Loucy (cell line): ENCODE data around the gene PLEKHG5.

Experiments
- H2AFZ ChIP-seq: fragments of 200-600 bp; sonication (generic); 2 replicates; pipeline ENCODE4 v1.6.0; 2016; ENCODE audit warnings: antibody characterized with exemption, mild to moderate bottlenecking, low read length, moderate library complexity
- H3F3A ChIP-seq: fragments of 200-600 bp; 2 replicates; pipeline ENCODE4 v1.6.0; 2016; ENCODE audit warnings: antibody characterized with exemption, low read depth, mild to moderate bottlenecking
- H3K27me3 ChIP-seq: fragments of 200-600 bp; sonication (generic); 2 replicates; pipeline ENCODE4 v1.6.1; 2014; ENCODE audit warnings: low read length, mild to moderate bottlenecking; ENCODE audit not compliant: insufficient read depth, poor library complexity, severe bottlenecking
- H3K36me3 ChIP-seq: fragments of 200-600 bp; sonication (generic); 2 replicates; pipeline ENCODE4 v1.6.1; 2016; ENCODE audit warnings: low read length; ENCODE audit not compliant: insufficient read depth
- H3K4me1 ChIP-seq: fragments of 200-600 bp; sonication (generic); 2 replicates; pipeline ENCODE4 v1.5.1; 2014; ENCODE audit warnings: low read length, mild to moderate bottlenecking; ENCODE audit not compliant: insufficient read depth, poor library complexity, severe bottlenecking
- H3K4me2 ChIP-seq: fragments of 200-600 bp; sonication (generic); 2 replicates; pipeline ENCODE4 v1.6.0; 2014; ENCODE audit warnings: antibody characterized with exemption, low read length, low read depth, mild to moderate bottlenecking; ENCODE audit not compliant: poor library complexity, severe bottlenecking
- H3K4me3 ChIP-seq: fragments of 200-600 bp; sonication (generic); 2 replicates; pipeline ENCODE4 v1.5.1; 2014; ENCODE audit warnings: low read length, mild to moderate bottlenecking, mixed read lengths; ENCODE audit not compliant: poor library complexity, severe bottlenecking
- H3K79me2 ChIP-seq: fragments of 200-600 bp; sonication (generic); 2 replicates; pipeline ENCODE4 v1.6.1; 2014; ENCODE audit warnings: low read length; ENCODE audit not compliant: insufficient read depth
- H3K9ac ChIP-seq: fragments of 200-600 bp; sonication (generic); 2 replicates; pipeline ENCODE4 v1.6.0; 2014; ENCODE audit warnings: mild to moderate bottlenecking, low read depth, low read length, moderate library complexity; ENCODE audit not compliant: poor library complexity, severe bottlenecking
- H3K9me2 ChIP-seq: fragments of 200-600 bp; sonication (generic); replicated peaks from 2 replicates; pipeline ENCODE4 v1.6.1; 2016; ENCODE audit warnings: low read depth, low read length, mixed read lengths
- H3K9me3 ChIP-seq: fragments of 200-600 bp; sonication (generic); 2 replicates; pipeline ENCODE4 v1.6.1; 2014; ENCODE audit warnings: mild to moderate bottlenecking, antibody characterized with exemption, low read length, low read depth; ENCODE audit not compliant: insufficient read depth
- H4K20me1 ChIP-seq: fragments of 200-600 bp; sonication (generic); 2 replicates; pipeline ENCODE4 v1.6.0; 2014; ENCODE audit warnings: antibody characterized with exemption, low read length, mild to moderate bottlenecking; ENCODE audit not compliant: insufficient read depth, poor library complexity, severe bottlenecking
- EZH2phosphoT487 ChIP-seq: fragments of 200-600 bp; IDR thresholded peaks from 2 replicates; pipeline ENCODE4 v1.6.1; 2018; ENCODE audit warnings: antibody characterized with exemption, mild to moderate bottlenecking, moderate library complexity, borderline replicate concordance
- TF ChIP-seq, protein P1 (sequence below): fragments of 200-600 bp; sonication (generic); conservative IDR thresholded peaks from 2 replicates; pipeline ENCODE4 v1.5.1; 2014; ENCODE audit warnings: mild to moderate bottlenecking, antibody characterized with exemption, low read length

Gene PLEKHG5

DNA sequence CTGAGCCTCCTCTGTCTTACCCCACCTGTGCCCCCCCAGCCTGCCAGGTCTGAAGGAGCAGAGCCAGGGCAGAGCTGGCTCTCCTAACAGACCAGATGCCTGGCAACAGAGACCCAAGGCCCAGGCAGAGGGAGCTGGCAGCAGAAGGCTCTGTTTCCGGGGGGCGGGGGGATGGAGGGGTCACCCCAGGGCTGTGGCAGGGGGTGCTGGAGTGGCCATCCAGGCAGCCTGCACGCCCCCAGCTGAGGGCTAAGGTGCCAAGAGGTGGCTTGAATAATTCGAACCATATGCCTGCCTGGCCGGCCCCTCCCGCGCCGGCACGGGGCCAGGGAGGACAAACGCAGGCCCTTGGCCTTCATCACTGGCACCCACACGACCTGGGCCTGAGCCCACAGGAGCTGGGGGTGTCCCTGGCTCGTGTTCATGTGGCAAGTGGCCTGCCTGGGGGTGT is 16.0 kb upstream of the PLEKHG5 start:
- TF ChIP-seq, protein P1, sequence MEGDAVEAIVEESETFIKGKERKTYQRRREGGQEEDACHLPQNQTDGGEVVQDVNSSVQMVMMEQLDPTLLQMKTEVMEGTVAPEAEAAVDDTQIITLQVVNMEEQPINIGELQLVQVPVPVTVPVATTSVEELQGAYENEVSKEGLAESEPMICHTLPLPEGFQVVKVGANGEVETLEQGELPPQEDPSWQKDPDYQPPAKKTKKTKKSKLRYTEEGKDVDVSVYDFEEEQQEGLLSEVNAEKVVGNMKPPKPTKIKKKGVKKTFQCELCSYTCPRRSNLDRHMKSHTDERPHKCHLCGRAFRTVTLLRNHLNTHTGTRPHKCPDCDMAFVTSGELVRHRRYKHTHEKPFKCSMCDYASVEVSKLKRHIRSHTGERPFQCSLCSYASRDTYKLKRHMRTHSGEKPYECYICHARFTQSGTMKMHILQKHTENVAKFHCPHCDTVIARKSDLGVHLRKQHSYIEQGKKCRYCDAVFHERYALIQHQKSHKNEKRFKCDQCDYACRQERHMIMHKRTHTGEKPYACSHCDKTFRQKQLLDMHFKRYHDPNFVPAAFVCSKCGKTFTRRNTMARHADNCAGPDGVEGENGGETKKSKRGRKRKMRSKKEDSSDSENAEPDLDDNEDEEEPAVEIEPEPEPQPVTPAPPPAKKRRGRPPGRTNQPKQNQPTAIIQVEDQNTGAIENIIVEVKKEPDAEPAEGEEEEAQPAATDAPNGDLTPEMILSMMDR: no peak
- TF ChIP-seq EZH2phosphoT487: no peak
- H3K9me3 ChIP-seq: no peaks in the 10 kb centered on the region
- no peaks in the 10 kb centered on the region for H4K20me1 ChIP-seq

DNA sequence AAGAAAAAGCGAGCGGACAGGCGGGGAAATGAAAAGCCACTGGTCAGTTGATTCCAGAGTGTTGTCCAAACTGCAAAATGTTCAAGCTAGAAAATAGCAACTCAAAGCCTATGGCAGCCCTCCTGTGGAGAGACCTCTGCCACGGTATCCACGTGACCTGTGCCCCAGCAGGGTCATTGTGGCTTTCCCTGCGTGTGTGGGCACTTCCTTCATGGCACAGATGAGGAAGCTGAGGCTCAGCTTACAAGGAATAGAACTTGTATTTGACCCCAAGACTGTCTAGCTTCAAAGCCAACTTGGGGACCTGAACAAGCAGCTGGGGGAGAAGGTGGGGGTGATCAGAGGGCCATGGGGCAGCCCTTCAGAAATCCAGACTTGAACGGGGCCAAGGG is 15.6 kb upstream of the PLEKHG5 start:
- no peaks in the 10 kb centered on the region for H3K9me3 ChIP-seq
- no peak overlapping the region for H3K4me3 ChIP-seq
- H3K4me2 ChIP-seq: no peak overlapping the region
- no peaks in the 10 kb centered on the region for H3K9me2 ChIP-seq
- H2AFZ ChIP-seq: no peak overlapping the region
- no peaks in the 10 kb centered on the region for H3K4me1 ChIP-seq
- no peak for TF ChIP-seq EZH2phosphoT487
- TF ChIP-seq, protein P1: no peak
- H3K27me3 ChIP-seq: no peaks in the 10 kb centered on the region
- H3F3A ChIP-seq: no peaks in the 10 kb centered on the region
- H3K79me2 ChIP-seq: no peaks in the 10 kb centered on the region
- no peaks in the 10 kb centered on the region for H3K36me3 ChIP-seq
- no peak overlapping the region for H3K9ac ChIP-seq
- H4K20me1 ChIP-seq: no peaks in the 10 kb centered on the region

More for the DNA sequence above, 16.0 kb upstream of the PLEKHG5 start:
- Histone ChIP-seq H3K4me2 (no peak overlapping the region), H2AFZ (no peak overlapping the region), H3K79me2 (no peaks in the 10 kb centered on the region), H3F3A (no peaks in the 10 kb centered on the region), H3K27me3 (no peaks in the 10 kb centered on the region), H3K4me3 (no peak overlapping the region), H3K4me1 (no peaks in the 10 kb centered on the region), H3K9ac (no peak overlapping the region), H3K36me3 (no peaks in the 10 kb centered on the region), H3K9me2 (no peaks in the 10 kb centered on the region)

DNA sequence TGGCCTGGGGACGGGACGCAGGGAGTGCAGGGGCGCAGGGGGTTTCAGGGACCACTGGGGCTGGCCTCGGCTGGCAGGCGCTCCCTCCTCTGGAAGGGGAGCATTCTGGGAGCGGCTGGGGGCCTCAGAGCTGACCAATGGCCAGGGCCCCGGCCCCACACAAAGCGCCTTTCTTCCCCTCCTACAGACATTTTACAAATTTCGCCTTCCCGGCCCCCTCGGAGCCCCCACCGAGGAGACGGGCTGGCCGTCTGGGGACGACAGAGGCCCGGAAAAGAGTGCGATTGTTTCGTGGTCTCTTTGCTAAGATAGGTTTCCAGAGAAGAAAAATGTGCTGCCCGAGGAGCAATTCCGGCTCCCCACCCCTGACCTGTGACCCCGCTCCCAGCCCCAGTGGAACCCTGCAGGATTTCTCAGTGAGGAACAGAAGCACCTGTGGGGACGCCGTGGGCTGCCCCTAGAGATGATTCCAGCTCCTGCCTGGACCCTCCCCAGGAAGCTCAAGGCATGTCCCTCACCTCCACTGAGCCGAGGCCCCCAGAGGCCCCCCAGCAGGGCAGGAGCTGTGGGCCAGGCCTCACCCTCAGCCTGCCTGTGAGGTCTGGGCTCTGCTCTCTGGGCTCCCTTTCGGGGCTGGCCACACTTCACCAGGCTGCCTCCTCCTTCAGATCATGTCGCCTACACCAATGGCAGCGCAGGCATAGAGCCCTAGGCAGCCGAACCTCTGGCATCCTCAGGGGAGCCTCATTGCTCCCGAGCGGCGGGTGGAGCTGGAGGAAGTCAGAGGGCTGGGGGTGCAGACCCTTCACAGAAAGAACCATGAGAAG is 15.0 kb upstream of the PLEKHG5 start:
- no peak overlapping the region for H3K9ac ChIP-seq
- H4K20me1 ChIP-seq: no peaks in the 10 kb centered on the region
- H3K36me3 ChIP-seq: no peaks in the 10 kb centered on the region
- H3K27me3 ChIP-seq: no peaks in the 10 kb centered on the region
- H3K4me2 ChIP-seq: no peak overlapping the region
- TF ChIP-seq EZH2phosphoT487: no peak
- TF ChIP-seq, protein P1: no peak
- no peaks in the 10 kb centered on the region for H3K4me1 ChIP-seq
- H2AFZ ChIP-seq: no peak overlapping the region
- H3F3A ChIP-seq: no peaks in the 10 kb centered on the region
- H3K9me3 ChIP-seq: no peaks in the 10 kb centered on the region
- no peak overlapping the region for H3K4me3 ChIP-seq
- no peaks in the 10 kb centered on the region for H3K79me2 ChIP-seq
- no peaks in the 10 kb centered on the region for H3K9me2 ChIP-seq
